HG03575 (cell line): ENCODE results near the gene HS2ST1.
"Not testable (repeated sequence)": the region's sequence is repeated elsewhere in the genome, so short reads cannot be mapped to it uniquely, and the experiment has no call there.

ENCODE experiments used
- ATAC-seq: cut with Tn5 transposase; IDR thresholded peaks from one replicate; pipeline ENCODE4 v1.9.1; 2021; ENCODE audit not compliant: unreplicated experiment, insufficient number of reproducible peaks, low FRiP score; ENCODE audit errors: extremely low read depth

Gene HS2ST1

DNA sequence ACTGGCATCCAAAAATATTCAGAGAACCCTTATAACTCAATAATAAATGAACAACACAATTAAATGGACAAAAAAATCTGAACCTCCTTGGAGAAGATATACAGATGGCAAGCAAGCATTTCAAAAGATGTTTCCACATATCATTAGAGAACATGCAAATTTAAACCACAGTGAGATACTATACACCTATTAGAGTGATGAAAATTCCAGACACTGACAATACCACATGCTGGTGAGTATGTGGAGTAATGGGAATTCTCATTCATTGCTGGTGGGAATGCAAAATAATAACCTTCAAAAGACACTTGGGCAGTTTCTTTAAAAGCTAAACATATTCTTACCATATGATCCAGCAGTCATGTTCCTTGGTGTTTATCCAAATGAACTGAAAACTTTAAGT is 46.1 kb downstream of the HS2ST1 start:
- ATAC-seq = no peak

DNA sequence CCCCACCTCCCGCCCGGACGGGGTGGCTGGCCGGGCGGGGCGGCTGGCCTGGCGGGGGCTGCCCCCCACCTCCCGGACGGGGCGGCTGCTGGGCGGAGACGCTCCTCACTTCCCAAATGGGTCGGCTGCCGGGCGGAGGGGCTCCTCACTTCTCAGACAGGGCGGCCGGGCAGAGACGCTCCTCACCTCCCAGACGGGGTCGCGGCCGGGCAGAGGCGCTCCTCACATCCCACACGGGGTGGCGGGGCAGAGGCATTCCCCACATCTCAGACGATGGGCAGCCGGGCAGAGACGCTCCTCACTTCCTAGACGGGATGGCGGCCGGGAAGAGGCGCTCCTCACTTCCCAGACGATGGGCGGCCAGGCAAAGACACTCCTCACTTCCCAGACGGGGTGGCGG is 49.4 kb downstream of the HS2ST1 start:
- not testable (repeated sequence) for ATAC-seq

DNA sequence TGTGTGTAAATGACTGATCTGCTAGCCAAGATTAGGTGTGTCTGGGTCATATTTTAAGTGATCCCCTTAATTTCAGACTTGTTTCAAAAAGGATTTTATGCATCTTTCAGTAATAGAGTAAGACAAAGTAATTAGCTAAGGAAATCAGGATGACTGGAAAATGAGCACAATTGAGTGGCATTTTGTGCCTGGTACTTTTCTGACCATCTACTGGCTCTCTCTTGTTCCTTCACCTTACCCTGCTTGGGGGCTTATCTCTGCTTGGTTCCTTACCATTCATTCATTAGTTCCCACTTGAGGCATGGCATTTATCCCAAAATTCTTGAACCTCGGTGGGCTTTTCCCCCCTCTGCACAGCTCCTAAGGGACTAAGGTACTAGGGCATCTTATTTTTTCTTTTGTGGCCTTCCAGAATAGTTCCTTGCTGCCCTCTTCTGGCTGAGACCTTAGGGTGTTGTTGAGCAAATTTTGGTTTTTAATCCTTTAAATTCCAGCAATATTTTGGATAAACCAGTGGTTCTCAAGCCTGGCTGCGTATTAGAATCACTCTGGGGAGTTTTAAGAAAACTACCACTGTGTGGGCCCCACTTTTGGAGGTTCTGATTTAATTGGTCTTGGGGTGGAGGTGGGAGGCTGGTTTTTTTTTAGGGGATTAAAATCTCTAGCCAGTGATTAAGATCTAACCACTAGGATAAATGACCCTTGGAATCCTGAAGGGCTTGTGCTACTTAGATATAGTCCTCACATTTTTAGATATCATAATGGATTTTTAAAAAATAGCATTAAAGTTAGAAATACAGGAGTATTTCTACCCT is 50.8 kb downstream of the HS2ST1 start:
- no peak for ATAC-seq

DNA sequence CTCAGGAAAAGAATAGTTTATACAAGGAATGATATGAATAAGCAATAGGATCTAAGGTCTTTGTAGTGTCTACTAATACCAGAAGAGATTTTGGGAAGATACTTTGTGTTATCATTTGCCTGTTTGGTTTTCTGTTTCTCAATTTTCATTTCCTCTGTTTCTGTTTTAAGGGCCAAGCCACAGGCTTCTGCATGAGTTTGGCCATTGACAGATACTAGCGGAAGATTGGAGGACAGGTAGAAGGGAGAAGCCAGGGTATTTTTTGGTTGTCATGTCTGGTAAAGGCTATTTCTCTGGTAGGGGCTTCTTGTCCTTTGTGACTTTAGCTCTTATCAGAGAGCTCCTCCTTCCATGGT is 51.4 kb downstream of the HS2ST1 start:
- no peak for ATAC-seq

DNA sequence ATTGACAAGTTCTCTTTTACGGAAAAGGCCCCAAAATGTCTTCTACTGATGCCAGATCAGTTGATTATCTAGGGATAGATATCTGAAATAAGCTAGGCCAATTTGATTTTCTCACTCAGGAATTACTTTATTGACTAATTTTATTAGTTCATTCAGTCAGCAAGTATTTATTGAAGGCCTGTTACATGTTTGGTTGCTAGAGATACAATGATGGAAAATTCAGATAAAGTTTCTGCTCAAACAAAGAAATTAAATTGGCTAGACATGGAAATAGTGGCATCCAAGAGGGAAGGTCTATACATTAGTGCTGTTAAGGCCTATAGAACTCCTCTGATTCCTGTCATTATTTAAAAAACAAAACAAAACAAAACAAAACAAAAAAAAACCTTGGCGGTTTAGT is 56.5 kb downstream of the HS2ST1 start:
- ATAC-seq = no peak

DNA sequence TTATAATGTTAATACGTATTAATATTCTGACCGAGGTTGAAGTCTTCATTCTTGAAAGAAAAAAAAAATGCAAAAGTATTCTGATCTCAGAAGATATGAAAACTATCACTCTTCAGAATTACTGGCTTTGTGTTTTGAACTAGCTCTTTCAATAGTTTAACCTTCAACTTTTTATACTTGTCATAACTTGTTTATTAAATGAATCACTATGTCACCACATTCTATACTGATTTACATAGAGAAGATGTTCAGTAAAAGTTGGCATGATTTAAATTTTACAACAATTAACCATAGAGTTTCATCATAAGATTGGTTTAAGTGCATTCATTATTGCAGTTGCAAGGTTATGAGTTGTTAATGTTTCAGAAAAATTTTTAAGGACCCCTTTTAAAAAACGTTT is 57.3 kb downstream of the HS2ST1 start:
- no peak for ATAC-seq

DNA sequence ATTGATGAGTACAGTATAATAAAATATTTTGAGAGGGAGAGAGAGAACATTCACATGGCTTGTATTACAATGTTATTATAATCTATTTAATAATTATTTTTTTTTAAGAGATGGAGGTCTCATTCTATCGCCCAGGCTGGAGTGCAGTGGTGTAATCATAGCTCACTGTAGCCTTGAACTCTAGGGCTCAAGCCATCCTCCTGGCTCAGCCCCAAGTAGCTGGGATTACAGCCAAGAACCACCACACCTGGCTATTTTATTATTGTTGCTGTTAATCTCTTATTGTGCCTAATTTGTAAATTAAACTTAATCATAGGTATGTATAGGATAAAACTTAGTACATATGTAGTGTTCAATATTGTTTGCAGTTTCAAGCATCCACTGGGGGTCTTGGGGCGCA is 57.8 kb downstream of the HS2ST1 start:
- no peak for ATAC-seq

- no peak for ATAC-seq
These were observed 61.6 kb downstream of the HS2ST1 start for GRCh38 chr1:86975993-86976550.

- ATAC-seq = no peak
These were observed 62.2 kb downstream of the HS2ST1 start for GRCh38 chr1:86976664-86977063.

DNA sequence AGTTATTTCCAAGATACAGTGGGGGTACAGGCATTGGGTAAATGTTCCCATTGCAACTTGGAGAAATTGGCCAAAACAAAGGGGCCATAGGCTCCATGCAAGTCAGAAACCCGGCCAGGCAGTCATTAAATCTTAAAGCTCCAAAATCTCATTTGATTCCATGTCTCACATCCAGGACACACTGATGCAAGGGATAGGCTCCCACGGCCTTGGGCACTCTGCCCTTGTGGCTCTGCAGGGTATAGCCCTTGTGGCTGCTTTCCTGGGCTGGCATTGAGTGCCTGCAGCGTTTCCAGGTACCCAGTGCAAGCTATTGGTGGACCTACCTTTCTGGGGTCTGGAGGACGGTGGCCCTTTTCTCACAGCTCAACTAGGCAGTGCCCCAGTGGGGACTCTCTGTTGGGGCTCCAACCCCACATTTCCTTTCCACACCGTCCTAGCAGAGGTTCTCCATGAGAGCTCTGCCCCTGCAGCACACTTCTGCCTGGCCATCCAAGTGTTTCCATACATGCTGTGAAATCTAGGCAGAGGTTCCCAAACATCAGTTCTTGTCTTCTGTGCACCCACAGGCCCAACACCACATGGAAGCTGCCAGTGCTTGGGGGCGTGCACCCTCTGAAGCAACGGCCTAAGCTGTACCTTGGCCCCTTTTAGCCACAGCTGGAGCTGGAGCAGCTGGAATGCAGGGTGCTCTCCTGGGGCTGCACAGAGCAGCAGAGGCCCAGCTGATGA is 67.2 kb downstream of the HS2ST1 start:
- no peak for ATAC-seq

- ATAC-seq = not testable (repeated sequence)
These were observed 69.2 kb downstream of the HS2ST1 start for GRCh38 chr1:86983677-86984076.

DNA sequence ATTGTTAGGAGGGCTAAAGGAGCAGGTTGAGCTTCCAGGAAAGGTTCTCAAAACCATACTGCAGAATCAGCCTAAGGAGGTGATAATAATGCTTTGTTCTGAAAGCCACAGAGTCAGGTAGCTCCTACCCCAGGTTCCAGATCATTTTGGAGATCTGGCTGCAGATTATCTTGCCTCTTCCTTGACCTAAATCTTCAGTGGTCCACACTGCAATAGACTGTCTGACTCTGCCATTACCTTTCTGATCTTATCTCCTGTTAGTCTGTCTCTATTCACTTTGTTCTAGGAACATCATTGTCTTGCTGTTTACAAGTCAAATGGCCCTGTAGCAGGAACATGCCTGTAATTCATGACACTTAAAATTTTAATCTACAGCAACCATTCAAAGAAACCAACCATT is 73.0 kb downstream of the HS2ST1 start:
- no peak for ATAC-seq

- no peak for ATAC-seq
These were observed 74.4 kb downstream of the HS2ST1 start for GRCh38 chr1:86988835-86989234.

DNA sequence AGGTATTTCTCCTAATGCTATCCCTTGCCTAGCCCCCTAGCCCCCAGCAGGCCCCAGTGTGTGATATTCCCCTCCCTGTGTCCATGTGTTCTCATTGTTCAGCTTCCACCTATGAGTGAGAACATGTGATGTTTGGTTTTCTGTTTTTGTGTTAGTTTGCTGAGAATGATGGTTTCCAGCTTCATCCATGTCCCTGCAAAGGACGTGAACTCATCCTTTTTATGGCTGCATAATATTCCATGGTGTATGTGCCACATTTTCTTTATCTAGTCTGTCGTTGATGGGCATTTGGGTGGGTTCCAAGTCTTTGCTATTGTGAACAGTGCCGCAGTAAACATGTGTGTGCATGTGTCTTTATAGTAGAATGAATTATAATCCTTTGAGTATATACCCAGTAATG is 75.3 kb downstream of the HS2ST1 start:
- ATAC-seq = not testable (repeated sequence)

- no peak for ATAC-seq
These were observed 76.4 kb downstream of the HS2ST1 start for GRCh38 chr1:86990826-86991225.

- no peak for ATAC-seq
These were observed 77.2 kb downstream of the HS2ST1 start for GRCh38 chr1:86991549-86992186.

DNA sequence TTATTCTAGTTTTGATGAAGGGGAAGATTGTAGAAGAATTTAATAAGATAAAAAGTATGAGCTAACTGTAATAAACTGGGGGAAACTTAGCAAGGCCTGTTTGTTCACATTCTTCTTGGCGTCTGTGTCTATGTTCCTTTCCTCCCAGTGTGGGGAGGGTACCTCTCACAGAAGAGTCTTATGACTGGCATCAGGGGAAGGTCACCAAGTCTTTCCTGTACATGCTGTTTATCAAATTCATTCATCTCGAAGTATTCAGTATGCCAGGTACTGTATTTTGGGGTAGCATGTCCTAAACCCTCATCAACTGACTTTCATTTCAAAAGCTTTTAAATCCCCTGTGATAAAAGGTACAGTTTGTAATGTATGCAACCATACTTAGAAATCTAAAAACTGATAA is 78.4 kb downstream of the HS2ST1 start:
- no peak for ATAC-seq

DNA sequence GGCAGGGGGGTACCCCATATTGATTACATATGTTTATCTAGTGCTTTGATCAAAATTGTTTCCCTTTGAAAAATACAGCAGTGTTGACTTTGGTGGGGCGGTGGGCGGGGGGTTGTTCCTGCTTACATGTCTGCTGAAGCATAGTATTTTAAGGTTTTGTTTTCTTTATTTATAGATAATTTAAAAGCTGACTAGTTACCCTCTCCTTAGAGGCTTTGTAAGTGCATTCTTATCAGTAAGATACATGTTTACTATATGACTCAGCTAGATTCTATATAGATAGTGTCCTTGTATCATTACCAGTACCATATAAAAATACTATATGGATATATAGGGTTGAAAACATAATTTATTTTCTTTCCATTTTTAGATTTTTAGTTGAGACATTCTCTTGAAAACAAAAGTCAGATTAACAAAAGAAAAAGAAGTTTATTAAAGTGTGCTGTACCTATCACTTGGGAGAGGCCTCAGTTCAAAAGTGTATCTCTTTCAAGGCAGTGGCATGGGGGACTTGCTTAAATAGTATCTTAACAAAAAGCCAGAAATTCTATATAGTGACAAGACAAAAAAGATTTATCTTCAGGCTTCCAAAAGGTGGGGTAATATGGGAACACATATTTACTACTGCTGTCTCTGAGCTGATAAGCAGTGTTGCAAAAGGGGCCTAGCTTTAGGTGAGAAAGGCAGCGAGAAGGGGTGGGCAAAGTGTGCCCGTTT is 79.0 kb downstream of the HS2ST1 start:
- no peak for ATAC-seq

GRCh38 chr1:86994061-86994460 is 79.6 kb downstream of the HS2ST1 start:
- ATAC-seq = no peak
